GM18870 (cell line): ENCODE data around the gene NCBP3.
"Not testable (repeated sequence)": the region's sequence is repeated elsewhere in the genome, so short reads cannot be mapped to it uniquely, and the experiment has no call there.

Experiments used
- ATAC-seq: cut with Tn5 transposase; IDR thresholded peaks from one replicate; pipeline ENCODE4 v1.9.1; 2021; ENCODE audit warnings: moderate library complexity; ENCODE audit not compliant: unreplicated experiment

NCBP3 gene

GRCh38 chr17:3794557-3795389 is 51.3 kb downstream of the NCBP3 start:
- ATAC-seq, result no peak

- not testable (repeated sequence) for ATAC-seq
Observed at GRCh38 chr17:3794152-3794551, 51.9 kb downstream of the NCBP3 start.

GRCh38 chr17:3793258-3793657 is 52.8 kb downstream of the NCBP3 start:
- ATAC-seq, result not testable (repeated sequence)

- ATAC-seq, result no peak
Observed at GRCh38 chr17:3792481-3792880, 53.6 kb downstream of the NCBP3 start.

- no peak for ATAC-seq
Observed at GRCh38 chr17:3788200-3788599, 57.8 kb downstream of the NCBP3 start.

- ATAC-seq, result not testable (repeated sequence)
Observed at GRCh38 chr17:3785323-3785722, 60.7 kb downstream of the NCBP3 start.

- no peak for ATAC-seq
Observed at GRCh38 chr17:3782751-3783150, 63.3 kb downstream of the NCBP3 start.

- no peak for ATAC-seq
Observed at GRCh38 chr17:3780986-3781385, 65.1 kb downstream of the NCBP3 start.

- ATAC-seq, result no peak
Observed at GRCh38 chr17:3777366-3778120, 68.5 kb downstream of the NCBP3 start.

GRCh38 chr17:3773966-3774365 is 72.1 kb downstream of the NCBP3 start:
- no peak for ATAC-seq

- no peak for ATAC-seq
Observed at GRCh38 chr17:3773511-3773910, 72.5 kb downstream of the NCBP3 start.

GRCh38 chr17:3772764-3773163 is 73.3 kb downstream of the NCBP3 start:
- ATAC-seq, result no peak

- ATAC-seq, result no peak
Observed at GRCh38 chr17:3771140-3771539, 74.9 kb downstream of the NCBP3 start.

- ATAC-seq, result no peak
Observed at GRCh38 chr17:3770466-3770865, 75.6 kb downstream of the NCBP3 start.

GRCh38 chr17:3768769-3769168 is 77.3 kb downstream of the NCBP3 start:
- no peak for ATAC-seq

- no peak for ATAC-seq
Observed at GRCh38 chr17:3768341-3768740, 77.7 kb downstream of the NCBP3 start.

GRCh38 chr17:3766779-3767178 is 79.3 kb downstream of the NCBP3 start:
- no peak for ATAC-seq

- ATAC-seq, result no peak
Observed at GRCh38 chr17:3765981-3766380, 80.1 kb downstream of the NCBP3 start.

GRCh38 chr17:3763777-3764170 is 82.3 kb downstream of the NCBP3 start:
- ATAC-seq, result no peak

GRCh38 chr17:3762922-3763776 is 82.9 kb downstream of the NCBP3 start:
- ATAC-seq, result peak; percentile 63

- ATAC-seq, result no peak
Observed at GRCh38 chr17:3761918-3762380, 84.1 kb downstream of the NCBP3 start.
